HepG2 (cell line): ENCODE measurements around the gene HOXC12. TPM values are rescaled to one million over a fixed set of nuclear protein-coding genes. Genes with fewer than 3 reads are reported as not detected.
A peak's percentile ranks its signal among the peaks of the same experiment; 100 is the strongest.

Experiments used
- ATAC-seq: fragments of 200-7000 bp; cut with Tn5 transposase; 3 replicates; pipeline ENCODE4 v1.9.1; 2020; ENCODE audit warnings: mild to moderate bottlenecking, moderate library complexity
- BruUV-seq: library from RNA; stranded (reverse); fragments of 400-500 nt; replicated peaks from 2 replicates; lab custom pipeline; 2021; lab: Mats Ljungman, UMichigan
- CTCF ChIA-PET: fragments of 300-600 bp; formaldehyde crosslinking; extraction: SDS; loops from one replicate; lab custom pipeline; 2021; ENCODE audit warnings: low total read pairs, inconsistent platforms, low intra/inter-chr PET ratio; lab: Yijun Ruan, JAX
- POLR2A ChIA-PET: fragments of 350-600 bp; sonication (Branson Sonifier 250); formaldehyde crosslinking; loops from one replicate; lab custom pipeline; 2020; ENCODE audit warnings: antibody characterized with exemption, inconsistent platforms; lab: Yijun Ruan, JAX
- DNase-seq: peaks from one replicate; pipeline ENCODE4 v3.0.0-alpha.2; 2015; ENCODE audit warnings: low spot score
- FAIRE-seq: peaks from 3 replicates; lab custom pipeline; 2011; peaks lifted over from hg19 to GRCh38; lab: Jason Lieb, UNC
- H2AFZ ChIP-seq: one replicate; pipeline ENCODE4 v1.6.1; 2011; ENCODE audit warnings: low read length, inconsistent platforms
- H3K27ac ChIP-seq: fragments of 300-600 bp; 3 replicates; pipeline ENCODE4 v1.8.0; 2011; ENCODE audit warnings: mixed run types, mild to moderate bottlenecking, mixed read lengths, low read length, inconsistent platforms; ENCODE audit not compliant: insufficient read depth; ENCODE audit errors: extremely low read length
- H3K27me3 ChIP-seq, 2 experiments: fragments of 200-600 bp in 1 of 2; 2 replicates in 1 of 2; 3 replicates in 1 of 2; pipeline versions ENCODE4 v1.6.0 to v1.8.0; 2011; ENCODE audit warnings: low read length in 2 of 2, mild to moderate bottlenecking in 2 of 2, moderate library complexity in 2 of 2, inconsistent platforms in 1 of 2; ENCODE audit not compliant: insufficient read depth in 2 of 2, control insufficient read depth in 1 of 2
- H3K36me3 ChIP-seq, 2 experiments: fragments of 200-600 bp in 1 of 2; replicated peaks in 1 of 2; 2 replicates in 1 of 2; 3 replicates in 1 of 2; pipeline versions ENCODE4 v1.5.1 to v1.8.0; 2011; ENCODE audit warnings: low read length in 2 of 2, inconsistent platforms in 1 of 2; ENCODE audit not compliant: insufficient read depth in 2 of 2, control insufficient read depth in 1 of 2
- H3K4me1 ChIP-seq: 2 replicates; pipeline ENCODE4 v1.5.1; 2012; ENCODE audit warnings: low read length, inconsistent platforms; ENCODE audit not compliant: insufficient read depth
- H3K4me2 ChIP-seq: 2 replicates; pipeline ENCODE4 v1.6.0; 2011; ENCODE audit warnings: low read depth, low read length, inconsistent platforms
- H3K4me3 ChIP-seq, 3 experiments: fragments of 200-600 bp in 1 of 3; sonication (generic), shearing (Covaris generic) in 1 of 3; replicated peaks in 1 of 3; 2 replicates each; pipeline ENCODE4 v1.5.1; 2011 to 2016; ENCODE audit warnings: low read length in 3 of 3, inconsistent platforms in 2 of 3, low read depth in 2 of 3, mild to moderate bottlenecking in 2 of 3, control low read depth in 1 of 3, mixed read lengths in 1 of 3; ENCODE audit not compliant: insufficient read depth in 1 of 3
- H3K79me2 ChIP-seq: one replicate; pipeline ENCODE4 v1.6.1; 2011; ENCODE audit warnings: low read length, inconsistent platforms; ENCODE audit not compliant: insufficient read depth
- H3K9ac ChIP-seq: 2 replicates; pipeline ENCODE4 v1.6.0; 2011; ENCODE audit warnings: mild to moderate bottlenecking, low read depth, low read length, inconsistent platforms; ENCODE audit not compliant: insufficient read depth
- H3K9me3 ChIP-seq: 2 replicates; pipeline ENCODE4 v1.5.1; 2012; ENCODE audit warnings: mild to moderate bottlenecking, low read length
- H4K20me1 ChIP-seq: 2 replicates; pipeline ENCODE4 v1.6.0; 2011; ENCODE audit warnings: inconsistent platforms, mild to moderate bottlenecking, low read length, moderate library complexity; ENCODE audit not compliant: insufficient read depth
- EZH2 ChIP-seq: conservative IDR thresholded peaks from 2 replicates; pipeline ENCODE4 v1.6.1; 2012; ENCODE audit warnings: mild to moderate bottlenecking, low read depth, low read length, moderate library complexity
- FOXM1 ChIP-seq: sonication (generic); formaldehyde crosslinking; IDR thresholded peaks from 2 replicates; pipeline ENCODE4 v1.5.0; 2020; ENCODE audit warnings: missing genetic modification reagents
- HNRNPLL ChIP-seq: fragments of 200-400 bp; formaldehyde crosslinking; IDR thresholded peaks from 2 replicates; pipeline ENCODE4 v1.6.1; 2017; ENCODE audit warnings: mild to moderate bottlenecking, low read depth, low read length; ENCODE audit not compliant: poor library complexity, severe bottlenecking
- IRF9 ChIP-seq: sonication (generic); formaldehyde crosslinking; IDR thresholded peaks from 2 replicates; pipeline ENCODE4 v1.8.0; 2022; ENCODE audit warnings: missing genetic modification reagents, mild to moderate bottlenecking, borderline replicate concordance
- STAG1 ChIP-seq: sonication (generic); formaldehyde crosslinking; IDR thresholded peaks from 2 replicates; pipeline ENCODE4 v1.4.0; 2020; ENCODE audit warnings: missing genetic modification reagents
- ZHX2 ChIP-seq, 2 experiments: sonication (generic) in 1 of 2; formaldehyde crosslinking in 1 of 2; IDR thresholded peaks; 2 replicates each; pipeline versions ENCODE4 v1.6.1 to v1.9.0; 2014 to 2022; ENCODE audit warnings: antibody characterized with exemption in 1 of 2, borderline replicate concordance in 1 of 2, inconsistent platforms in 1 of 2, low read depth in 1 of 2, missing genetic modification reagents in 1 of 2
- ZNF264 ChIP-seq: sonication (generic); formaldehyde crosslinking; IDR thresholded peaks from 2 replicates; pipeline ENCODE4 v1.4.0; 2020; ENCODE audit warnings: missing genetic modification reagents
- ZNF30 ChIP-seq: sonication (generic); formaldehyde crosslinking; IDR thresholded peaks from 2 replicates; pipeline ENCODE4 v1.5.0; 2020; ENCODE audit warnings: mild to moderate bottlenecking, missing genetic modification reagents
- WGBS: methylation state at CpG from one replicate; pipeline ENCODE4 v1.1.6; 2017; ENCODE audit warnings: low lambda C conversion rate; 5-methylcytosine and 5-hydroxymethylcytosine counted together
- in situ Hi-C: cut with HindIII; loops from 2 replicates; pipeline ENCODE4 v1.10.0; 2017; ENCODE audit warnings: low pct_unique_long_range_greater_than_20kb; ENCODE audit not compliant: extremely low pct_ligation_motif_present
- intact Hi-C: fragments of 100-400 bp; cut with micrococcal nuclease; formaldehyde crosslinking; loops from one replicate; pipeline ENCODE4 v1.10.0; 2022; ENCODE audit not compliant: unreplicated experiment
- polyA plus RNA-seq, 8 experiments: library from polyadenylated mRNA; depleted of rRNA in 3 of 8; stranded (reverse) in 7 of 8; unstranded in 1 of 8; fragments of >200 nt; fragmentation: Illumina TruSeq in 4 of 8; extraction: Trizol in 4 of 8; gene quantifications; 2 replicates each; pipeline versions ENCODE4 v1.2.1 to v1.2.3, GENCODE V29; 2011 to 2016; ENCODE audit warnings: low read depth in 4 of 8, missing spikeins in 1 of 8, mixed read lengths in 1 of 8; ENCODE audit not compliant: insufficient read depth in 1 of 8
- total RNA-seq, 5 experiments: library from RNA; depleted of rRNA; stranded (reverse); fragments of >200 nt; fragmentation: Illumina TruSeq; extraction: Trizol; gene quantifications; 2 replicates each; pipeline ENCODE4 v1.2.3, GENCODE V29; 2016; ENCODE audit warnings: low read depth in 1 of 5

The HOXC12 gene
- total and polyA plus RNA-seq, 2 of the 13 experiments (the other 11 are each of a cell fraction or from before 2014, with no cell fraction given): not detected

- Histone ChIP-seq H3K27ac (no peak overlapping the region), H2AFZ (no peak overlapping the region), H3K79me2 (no peaks in the 10 kb centered on the region), H3K9ac (no peak overlapping the region), H3K4me2 (no peak overlapping the region), H3K4me3 (no peak overlapping the region), H3K36me3 (no peaks in the 10 kb centered on the region), H3K4me1 (peaks cover 27% of the 10 kb centered on the region), H3K9me3 (no peaks in the 10 kb centered on the region), H4K20me1 (peaks cover 5% of the 10 kb centered on the region; the same call in 1 of the 2 replicates), H3K27me3 (peaks cover 23 to 90% of the 10 kb centered on the region in 2 experiments)
- in situ Hi-C loops (no loop called here), intact Hi-C loops (no loop called here)
- DNase-seq (no peak), ATAC-seq (peak; percentile 55), FAIRE-seq (no peak)
- 50% methylated on average over 3 of the region's 13 CpGs for WGBS
- BruUV-seq: no TSS peak
- ChIA-PET CTCF (no interaction called here), POLR2A (no interaction called here)
- TF ChIP-seq ZNF264 (CRISPR knock-in tag) (no peak), HNRNPLL (peak; percentile 1), STAG1 (peak; percentile 8; the same call in 1 of the 2 replicates), ZNF30 (CRISPR knock-in tag) (no peak), FOXM1 (CRISPR knock-in tag) (no peak), IRF9 (CRISPR knock-in tag) (no peak)
Measured at GRCh38 chr12:53952335-53952694, 2.4 kb upstream of the HOXC12 start.

- Histone ChIP-seq H3K79me2 (no peaks in the 10 kb centered on the region), H3K4me2 (no peak overlapping the region), H3K4me3 (no peak overlapping the region), H3K4me1 (peaks cover 27% of the 10 kb centered on the region), H3K9ac (no peak overlapping the region), H3K36me3 (no peaks in the 10 kb centered on the region), H3K9me3 (no peaks in the 10 kb centered on the region), H3K27me3 (peaks cover 23 to 92% of the 10 kb centered on the region in 2 experiments), H2AFZ (no peak overlapping the region), H3K27ac (no peak overlapping the region), H4K20me1 (peaks cover 5% of the 10 kb centered on the region; the same call in 1 of the 2 replicates)
- no peak for FAIRE-seq
- intact Hi-C loops (no loop called here), in situ Hi-C loops (no loop called here)
- WGBS: 23% methylated on average over 13 of the region's 38 CpGs
- POLR2A ChIA-PET: no interaction called here
- peak; percentile 23 for DNase-seq
- ATAC-seq: peak; percentile 23; the same call in 2 of the 3 replicates
- BruUV-seq: no TSS peak
- CTCF ChIA-PET: no interaction called here
- peak; percentile 81; the same call in 1 of the 2 replicates for TF ChIP-seq EZH2
- TF ChIP-seq ZHX2 (IDR thresholded peaks at IDR 0.05; ENCODE audit: low read depth): no peak
- TF ChIP-seq ZHX2 (CRISPR knock-in tag; IDR thresholded peaks at IDR 0.05; ENCODE audit: borderline replicate concordance): no peak
Measured at GRCh38 chr12:53952871-53953734, 1.6 kb upstream of the HOXC12 start.
